HEK293T (cell line): ENCODE results near the gene NKAIN2.

Source experiments
- LEF1 ChIP-seq: fragments of 450-650 bp; IDR thresholded peaks from 2 replicates; pipeline ENCODE4 v1.6.1; 2017; ENCODE audit warnings: mild to moderate bottlenecking, borderline replicate concordance
- SP1 ChIP-seq: fragments of 450-650 bp; IDR thresholded peaks from 2 replicates; pipeline ENCODE4 v1.6.1; 2017

- TF ChIP-seq SP1 (no peak), LEF1 (no peak)
Measured at GRCh38 chr6:124493259-124493658, 689.6 kb downstream of the NKAIN2 start.
